ENCODE measurements around the gene HLCS.

Gene HLCS

GRCh38 chr21:36874665-36875064, 91.8 kb downstream of the HLCS start:
- Histone ChIP-seq H3K36me3 (peaks cover 0 to 3% (median 0%) of the 10 kb centered on the region in 3 donors), H3K27me3 (no peaks in the 10 kb centered on the region), H3K27ac (no peak overlapping the region), H3K4me3 (no peak overlapping the region), H3K4me1 (no peaks in the 10 kb centered on the region), H3K9me3 (no peaks in the 10 kb centered on the region)
- intact Hi-C loops (cut with DNase I; ENCODE audit: low total_unique reads): no loop called here
- no peak for TF ChIP-seq CTCF (IDR thresholded peaks at IDR 0.05)
- no peak for DNase-seq

GRCh38 chr21:36873513-36873912, 93.0 kb downstream of the HLCS start:
- Histone ChIP-seq H3K36me3 (peaks cover 0 to 3% (median 0%) of the 10 kb centered on the region in 3 donors), H3K27me3 (no peaks in the 10 kb centered on the region), H3K4me1 (no peaks in the 10 kb centered on the region), H3K27ac (no peak overlapping the region), H3K4me3 (no peak overlapping the region), H3K9me3 (no peaks in the 10 kb centered on the region)
- intact Hi-C loops (cut with DNase I; ENCODE audit: low total_unique reads): no loop called here
- no peak for DNase-seq
- no peak for TF ChIP-seq CTCF (IDR thresholded peaks at IDR 0.05)

- H3K27me3 ChIP-seq: no peaks in the 10 kb centered on the region
- H3K9me3 ChIP-seq: no peaks in the 10 kb centered on the region
- H3K4me1 ChIP-seq: peaks cover 0 to 3% (median 0%) of the 10 kb centered on the region in 4 donors
- no peaks in the 10 kb centered on the region for H3K36me3 ChIP-seq
- H3K4me3 ChIP-seq: no peak overlapping the region
- H3K27ac ChIP-seq: no peak overlapping the region
- intact Hi-C loops (cut with DNase I; ENCODE audit: low total_unique reads): no loop called here
- TF ChIP-seq CTCF (IDR thresholded peaks at IDR 0.05): no peak
- DNase-seq: no peak
Observed at GRCh38 chr21:36867291-36867905, 99.1 kb downstream of the HLCS start.

- no peaks in the 10 kb centered on the region for H3K36me3 ChIP-seq
- no peak for TF ChIP-seq CTCF (IDR thresholded peaks at IDR 0.05)
- H3K27ac ChIP-seq: no peak overlapping the region
- intact Hi-C loops (cut with DNase I; ENCODE audit: low total_unique reads): no loop called here
- no peaks in the 10 kb centered on the region for H3K9me3 ChIP-seq
- DNase-seq: no peak
- H3K4me1 ChIP-seq: peaks cover 0 to 3% (median 0%) of the 10 kb centered on the region in 4 donors
- H3K27me3 ChIP-seq: no peaks in the 10 kb centered on the region
- no peak overlapping the region for H3K4me3 ChIP-seq
Observed at GRCh38 chr21:36866419-36866818, 100.0 kb downstream of the HLCS start.

- no peak overlapping the region for H3K27ac ChIP-seq
- H3K4me1 ChIP-seq: peaks cover 0 to 3% (median 0%) of the 10 kb centered on the region in 4 donors
- no peak overlapping the region for H3K4me3 ChIP-seq
- intact Hi-C loops (cut with DNase I; ENCODE audit: low total_unique reads): no loop called here
- no peaks in the 10 kb centered on the region for H3K27me3 ChIP-seq
- TF ChIP-seq CTCF (IDR thresholded peaks at IDR 0.05): no peak
- no peak for DNase-seq
- no peaks in the 10 kb centered on the region for H3K36me3 ChIP-seq
- H3K9me3 ChIP-seq: no peaks in the 10 kb centered on the region
Observed at GRCh38 chr21:36864974-36865373, 101.5 kb downstream of the HLCS start.

GRCh38 chr21:36863260-36863659, 103.2 kb downstream of the HLCS start:
- TF ChIP-seq CTCF (IDR thresholded peaks at IDR 0.05): no peak
- H3K4me1 ChIP-seq: peaks cover 0 to 3% (median 0%) of the 10 kb centered on the region in 4 donors
- H3K4me3 ChIP-seq: no peak overlapping the region
- H3K27ac ChIP-seq: no peak overlapping the region
- intact Hi-C loops (cut with DNase I; ENCODE audit: low total_unique reads): no loop called here
- no peaks in the 10 kb centered on the region for H3K36me3 ChIP-seq
- no peaks in the 10 kb centered on the region for H3K27me3 ChIP-seq
- DNase-seq: no peak
- H3K9me3 ChIP-seq: no peaks in the 10 kb centered on the region
